Immature natural killer cell (primary cell): ENCODE measurements around the gene SMAD3. TPM values are rescaled to one million over a fixed set of nuclear protein-coding genes. Genes with fewer than 3 reads are reported as not detected.
A peak's percentile ranks its signal among the peaks of the same experiment; 100 is the strongest.

Source experiments
- DNase-seq, 3 donors: peaks; one replicate each; pipeline ENCODE4 v3.0.0; 2022; ENCODE audit warnings: mixed read lengths in 1 of 3
- H3K27ac Mint-ChIP-seq, 6 donors: one replicate each; pipeline ENCODE4 v1.8.0; 2020; ENCODE audit warnings: mixed read lengths in 6 of 6, mild to moderate bottlenecking in 5 of 6, inconsistent platforms in 4 of 6, moderate library complexity in 3 of 6
- H3K27me3 Mint-ChIP-seq, 3 donors: one replicate each; pipeline ENCODE4 v1.8.0; 2020 to 2021; ENCODE audit warnings: low read depth in 3 of 3, mild to moderate bottlenecking in 3 of 3, mixed read lengths in 3 of 3, moderate library complexity in 3 of 3, inconsistent platforms in 1 of 3
- H3K36me3 Mint-ChIP-seq, 3 donors: one replicate each; pipeline ENCODE4 v1.8.0; 2020; ENCODE audit warnings: mixed read lengths in 3 of 3, inconsistent platforms in 2 of 3, mild to moderate bottlenecking in 2 of 3
- H3K4me1 Mint-ChIP-seq, 2 donors: one replicate each; pipeline ENCODE4 v1.8.0; 2020; ENCODE audit warnings: inconsistent platforms in 2 of 2, mild to moderate bottlenecking in 2 of 2, mixed read lengths in 2 of 2, moderate library complexity in 1 of 2
- H3K4me3 Mint-ChIP-seq, 5 donors: one replicate each; pipeline ENCODE4 v1.8.0; 2020; ENCODE audit warnings: mild to moderate bottlenecking in 5 of 5, mixed read lengths in 5 of 5, inconsistent platforms in 3 of 5, moderate library complexity in 3 of 5
- H3K9me3 Mint-ChIP-seq, 6 donors: one replicate each; pipeline ENCODE4 v1.8.0; 2020; ENCODE audit warnings: mild to moderate bottlenecking in 6 of 6, mixed read lengths in 6 of 6, inconsistent platforms in 4 of 6, moderate library complexity in 3 of 6
- polyA plus RNA-seq, 3 donors: library from polyadenylated mRNA; unstranded; fragments of 300-500 nt; fragmentation: Illumina TruSeq; gene quantifications; one replicate each; pipeline ENCODE4 v1.2.3, GENCODE V29; 2021

Gene SMAD3
- polyA plus RNA-seq, 3 donors from 2014 or later, result 8.9 to 11.9 (median 10.0) TPM

DNA sequence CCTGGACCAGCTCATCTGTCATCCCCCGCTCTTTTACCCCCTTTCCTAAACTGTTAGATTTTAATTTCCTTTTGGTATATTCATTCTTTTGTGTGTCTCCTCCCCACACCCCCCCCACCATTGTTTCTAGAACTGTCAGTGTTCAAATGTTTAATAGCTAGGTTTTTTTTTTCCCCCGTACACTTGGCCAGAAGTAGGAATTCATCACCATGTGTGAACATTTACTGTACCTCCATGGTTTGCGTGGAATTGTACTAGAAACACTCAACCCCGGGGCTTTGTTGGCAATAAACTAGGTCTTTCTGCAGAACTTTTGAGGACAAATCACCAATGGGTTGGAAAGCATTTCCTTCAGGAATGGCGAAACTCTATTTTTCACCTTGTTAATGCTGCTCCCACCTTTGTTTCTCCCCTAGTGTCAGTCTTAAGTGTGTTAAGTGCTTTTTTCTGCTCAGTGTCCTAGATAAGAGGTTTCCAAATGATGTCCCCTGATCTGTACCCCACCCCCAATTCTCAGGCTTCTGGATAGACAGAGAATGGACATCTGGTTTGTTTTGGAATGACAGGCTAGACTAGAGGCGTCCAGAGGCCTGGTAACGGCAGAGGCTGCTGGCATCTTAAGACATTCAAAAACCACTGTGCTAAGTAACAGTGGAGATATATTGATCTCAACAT lies 76.8 kb downstream of the SMAD3 start:
- peaks cover 0 to 3% (median 3%) of the 10 kb centered on the region in 3 donors for H3K27me3 Mint-ChIP-seq
- peaks cover 0 to 3% (median 0%) of the 10 kb centered on the region in 3 donors for H3K36me3 Mint-ChIP-seq
- no peaks in the 10 kb centered on the region for H3K9me3 Mint-ChIP-seq
- peaks cover 93 to 94% of the 10 kb centered on the region in 2 donors for H3K4me1 Mint-ChIP-seq
- H3K27ac Mint-ChIP-seq, result peak overlapping the region in 3 of 6 donors; percentile 19 to 58 (median 34)
- no peak for DNase-seq
- no peak overlapping the region for H3K4me3 Mint-ChIP-seq

- H3K27me3 Mint-ChIP-seq, result peaks cover 0 to 3% (median 2%) of the 10 kb centered on the region in 3 donors
- no peaks in the 10 kb centered on the region for H3K9me3 Mint-ChIP-seq
- H3K27ac Mint-ChIP-seq, result peak overlapping the region in 3 of 6 donors; percentile 19 to 58 (median 25)
- no peak overlapping the region for H3K4me3 Mint-ChIP-seq
- H3K4me1 Mint-ChIP-seq, result peaks cover 93 to 94% of the 10 kb centered on the region in 2 donors
- DNase-seq, result no peak
- peaks cover 0 to 3% (median 0%) of the 10 kb centered on the region in 3 donors for H3K36me3 Mint-ChIP-seq
Observed at GRCh38 chr15:67142767-67143100, 77.3 kb downstream of the SMAD3 start.

DNA sequence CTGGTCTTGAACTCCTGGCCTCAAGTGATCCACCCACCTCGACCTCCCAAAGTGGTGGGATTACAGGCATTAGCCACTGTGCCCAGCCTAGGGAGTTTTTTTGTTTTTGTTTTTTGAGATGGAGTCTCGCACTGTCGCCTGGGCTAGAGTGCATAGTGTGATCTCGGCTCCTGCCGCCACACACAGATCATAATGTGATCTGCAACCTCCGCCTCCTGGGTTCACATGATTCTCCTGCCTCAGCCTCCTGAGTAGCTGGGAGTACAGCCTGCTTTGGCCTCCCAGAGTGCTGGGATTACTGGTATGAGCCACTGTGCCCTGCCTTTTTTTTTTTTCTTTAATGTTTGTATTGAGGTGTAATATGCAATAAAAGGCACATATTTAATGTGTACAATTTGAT lies 78.2 kb downstream of the SMAD3 start:
- Mint-ChIP-seq H3K4me3 (no peak overlapping the region), H3K27ac (peak overlapping the region in 1 of 6 donors; percentile 50), H3K27me3 (peaks cover 0 to 4% (median 3%) of the 10 kb centered on the region in 3 donors), H3K9me3 (no peaks in the 10 kb centered on the region), H3K4me1 (peaks cover 94 to 95% of the 10 kb centered on the region in 2 donors), H3K36me3 (peaks cover 0 to under 1% (median 0%) of the 10 kb centered on the region in 3 donors)
- DNase-seq, result no peak

DNA sequence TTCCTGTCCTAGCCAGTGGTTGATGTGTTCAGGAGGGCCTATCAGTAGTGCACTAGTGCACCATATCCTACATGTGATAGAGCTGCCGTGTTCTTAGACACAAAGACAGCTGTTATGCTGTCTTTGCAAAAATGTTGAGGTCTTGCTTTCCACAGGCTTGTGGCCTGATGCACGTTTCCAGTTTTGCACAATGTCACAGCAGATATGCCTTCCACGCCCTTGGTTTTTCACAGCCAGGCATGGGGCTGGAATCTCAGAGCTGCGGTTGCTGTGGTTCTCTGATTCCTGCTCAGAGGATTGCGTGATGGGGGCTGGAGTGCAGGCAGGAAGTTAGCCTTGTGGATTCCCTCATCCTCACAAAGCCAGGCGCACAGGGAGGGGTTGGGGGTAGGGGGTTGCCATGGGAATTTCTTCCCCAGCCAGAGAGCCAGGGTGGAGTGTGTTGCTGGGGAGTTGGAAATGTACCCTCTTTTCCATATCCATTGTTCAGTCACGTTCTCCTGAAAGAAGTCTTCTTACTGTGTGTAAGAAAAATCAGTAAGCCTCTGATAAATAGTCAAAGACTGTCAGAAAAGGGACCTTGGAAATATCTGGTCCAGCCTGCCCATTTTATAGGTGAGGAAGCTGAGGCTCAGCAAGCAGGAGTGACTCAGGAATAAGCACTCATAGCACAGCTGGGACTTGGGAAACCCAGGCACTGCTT lies 79.4 kb downstream of the SMAD3 start:
- H3K9me3 Mint-ChIP-seq, result no peaks in the 10 kb centered on the region
- peak overlapping the region in 4 of 6 donors; percentile 48 to 80 (median 72) for H3K27ac Mint-ChIP-seq
- DNase-seq, result no peak
- no peaks in the 10 kb centered on the region for H3K36me3 Mint-ChIP-seq
- peaks cover 0 to 4% (median 3%) of the 10 kb centered on the region in 3 donors for H3K27me3 Mint-ChIP-seq
- peaks cover 95 to 96% of the 10 kb centered on the region in 2 donors for H3K4me1 Mint-ChIP-seq
- peak overlapping the region in 4 of 5 donors; percentile 18 to 53 (median 36) for H3K4me3 Mint-ChIP-seq

DNA sequence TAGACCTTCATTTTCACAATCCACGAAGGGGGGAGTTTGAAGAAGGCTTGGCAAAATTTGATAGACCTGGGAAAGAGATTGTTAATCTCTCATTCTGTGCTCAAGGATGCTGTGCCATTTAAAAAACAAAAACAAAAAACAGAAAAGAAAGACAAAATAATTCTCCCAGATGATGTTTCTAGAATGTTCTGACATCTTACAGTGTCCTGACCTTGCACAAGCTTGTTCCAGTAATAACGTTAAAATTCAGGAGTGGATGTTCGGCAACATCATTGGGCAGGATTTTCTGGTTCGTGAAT lies 79.9 kb downstream of the SMAD3 start:
- no peak for DNase-seq
- Mint-ChIP-seq H3K9me3 (no peaks in the 10 kb centered on the region), H3K36me3 (no peaks in the 10 kb centered on the region), H3K4me1 (peaks cover 95 to 96% of the 10 kb centered on the region in 2 donors), H3K27me3 (peaks cover 0 to 4% (median 3%) of the 10 kb centered on the region in 3 donors), H3K27ac (peak overlapping the region in 3 of 6 donors; percentile 3 to 64 (median 48)), H3K4me3 (peak overlapping the region in 2 of 5 donors; percentile 26 to 46)

- peaks cover 0 to 4% (median 3%) of the 10 kb centered on the region in 3 donors for H3K27me3 Mint-ChIP-seq
- H3K36me3 Mint-ChIP-seq, result no peaks in the 10 kb centered on the region
- H3K27ac Mint-ChIP-seq, result peak overlapping the region in 3 of 6 donors; percentile 9 to 73 (median 73)
- peaks cover 94 to 96% of the 10 kb centered on the region in 2 donors for H3K4me1 Mint-ChIP-seq
- no peak for DNase-seq
- H3K9me3 Mint-ChIP-seq, result no peaks in the 10 kb centered on the region
- H3K4me3 Mint-ChIP-seq, result no peak overlapping the region
Observed at GRCh38 chr15:67145710-67146109, 80.3 kb downstream of the SMAD3 start.

GRCh38 chr15:67146234-67146633 lies 80.8 kb downstream of the SMAD3 start:
- Mint-ChIP-seq H3K27me3 (peaks cover 0 to 4% (median 1%) of the 10 kb centered on the region in 3 donors), H3K9me3 (no peaks in the 10 kb centered on the region), H3K4me1 (peaks cover 92% of the 10 kb centered on the region in 2 donors), H3K36me3 (no peaks in the 10 kb centered on the region), H3K27ac (peak overlapping the region in 5 of 6 donors; percentile 9 to 78 (median 73)), H3K4me3 (peak overlapping the region in 2 of 5 donors; percentile 33 to 42)
- DNase-seq, result no peak

DNA sequence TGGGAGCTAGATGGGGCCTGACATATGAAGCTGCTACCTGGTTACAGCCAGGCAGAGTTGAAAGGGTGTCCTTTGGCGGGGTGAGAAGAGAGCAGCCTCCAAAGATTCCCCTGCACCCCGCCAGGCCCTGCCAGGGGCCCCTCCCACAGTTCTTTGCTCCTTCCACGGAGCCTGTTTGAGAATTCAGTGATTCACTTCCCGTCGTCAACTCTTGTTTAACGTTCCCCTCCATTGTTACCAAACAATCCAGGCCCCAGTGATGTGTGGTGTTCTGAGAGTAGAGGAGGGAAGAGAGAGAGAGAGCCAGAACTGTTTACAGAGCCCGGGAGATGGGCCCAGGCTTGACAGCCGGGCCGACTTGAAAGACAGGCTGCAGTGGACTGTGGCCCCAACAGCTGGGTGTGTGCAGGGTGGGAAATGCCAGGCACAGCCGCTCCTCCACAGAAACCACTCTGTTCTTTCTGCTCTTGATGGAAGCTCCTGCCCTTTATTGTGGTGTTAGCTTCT lies 81.5 kb downstream of the SMAD3 start:
- DNase-seq, result no peak
- Mint-ChIP-seq H3K27ac (peak overlapping the region; percentile 2 to 79 (median 73)), H3K4me1 (peaks cover 86 to 87% of the 10 kb centered on the region in 2 donors), H3K9me3 (no peaks in the 10 kb centered on the region), H3K4me3 (peak overlapping the region in 2 of 5 donors; percentile 27 to 33), H3K27me3 (peaks cover 0 to 4% (median 0%) of the 10 kb centered on the region in 3 donors), H3K36me3 (no peaks in the 10 kb centered on the region)

DNA sequence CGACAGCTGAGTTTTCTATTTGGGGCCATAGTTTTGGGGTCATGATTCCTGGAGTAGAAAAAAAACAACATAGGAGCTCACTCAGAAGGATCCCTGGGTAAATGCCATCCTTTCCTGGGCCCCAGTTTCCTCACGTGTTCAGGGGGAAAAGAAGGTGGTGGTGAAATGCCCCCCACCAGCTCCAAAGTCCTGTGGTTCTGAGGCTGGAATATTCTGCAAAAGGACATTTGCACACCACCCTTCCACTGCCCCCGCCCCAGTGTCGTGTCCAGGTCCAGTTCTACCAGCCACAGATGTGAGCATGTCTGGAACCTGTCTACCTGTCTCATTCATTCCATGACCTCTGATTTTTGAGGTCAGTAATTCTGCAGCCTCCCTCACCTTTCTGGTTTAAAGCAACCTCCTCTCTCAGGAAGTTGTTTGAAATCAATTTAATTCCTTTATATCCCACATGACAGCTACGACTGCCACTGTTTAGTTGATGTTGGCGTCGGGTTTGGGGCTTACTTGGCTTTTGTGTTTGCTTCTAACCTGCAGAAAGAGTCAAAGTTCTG lies 82.1 kb downstream of the SMAD3 start:
- Mint-ChIP-seq H3K27ac (peak overlapping the region in 4 of 6 donors; percentile 21 to 81 (median 74)), H3K4me1 (peaks cover 85 to 86% of the 10 kb centered on the region in 2 donors), H3K9me3 (no peaks in the 10 kb centered on the region), H3K4me3 (peak overlapping the region in 2 of 5 donors; percentile 1 to 29), H3K36me3 (peaks cover 0 to 4% (median 4%) of the 10 kb centered on the region in 3 donors), H3K27me3 (peaks cover 0 to 4% (median 0%) of the 10 kb centered on the region in 3 donors)
- no peak for DNase-seq

GRCh38 chr15:67148196-67148701 lies 82.8 kb downstream of the SMAD3 start:
- Mint-ChIP-seq H3K9me3 (no peaks in the 10 kb centered on the region), H3K36me3 (peaks cover 0 to 4% (median 4%) of the 10 kb centered on the region in 3 donors), H3K27ac (peak overlapping the region; percentile 13 to 81 (median 62)), H3K27me3 (peaks cover 0 to 4% (median 0%) of the 10 kb centered on the region in 3 donors), H3K4me1 (peaks cover 83 to 84% of the 10 kb centered on the region in 2 donors), H3K4me3 (peak overlapping the region in 4 of 5 donors; percentile 19 to 41 (median 26))
- no peak for DNase-seq

GRCh38 chr15:67149068-67149772 lies 83.8 kb downstream of the SMAD3 start:
- Mint-ChIP-seq H3K36me3 (peaks cover 0 to 4% (median 4%) of the 10 kb centered on the region in 3 donors), H3K27me3 (peaks cover 0 to 4% (median 0%) of the 10 kb centered on the region in 3 donors), H3K4me3 (peak overlapping the region in 3 of 5 donors; percentile 23 to 44 (median 41)), H3K9me3 (no peaks in the 10 kb centered on the region), H3K4me1 (peaks cover 81 to 84% of the 10 kb centered on the region in 2 donors), H3K27ac (peak overlapping the region in 5 of 6 donors; percentile 13 to 81 (median 68))
- no peak for DNase-seq

DNA sequence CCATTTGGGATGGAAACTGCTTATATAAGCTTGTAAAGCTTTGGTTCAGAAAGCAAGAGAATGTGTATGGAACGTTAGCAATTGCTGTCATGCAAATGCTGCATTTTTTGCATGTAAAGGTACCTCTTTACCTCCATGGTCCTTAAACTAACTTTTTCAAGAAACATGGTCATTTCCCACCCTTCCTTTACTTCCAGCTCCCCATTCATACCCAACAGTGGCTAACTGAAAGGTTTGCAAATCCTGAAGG lies 84.3 kb downstream of the SMAD3 start:
- Mint-ChIP-seq H3K27ac (peak overlapping the region in 4 of 6 donors; percentile 51 to 71 (median 64)), H3K4me3 (peak overlapping the region in 1 of 5 donors; percentile 18), H3K36me3 (peaks cover 0 to 4% (median 4%) of the 10 kb centered on the region in 3 donors), H3K4me1 (peaks cover 78 to 84% of the 10 kb centered on the region in 2 donors), H3K9me3 (no peaks in the 10 kb centered on the region), H3K27me3 (peaks cover 0 to 4% (median 0%) of the 10 kb centered on the region in 3 donors)
- no peak for DNase-seq
